K562 (cell line): Measurements from ENCODE around the gene ANKMY1. TPM values are rescaled to one million over a fixed set of nuclear protein-coding genes. Genes with fewer than 3 reads are reported as not detected.
A peak's percentile ranks its signal among the peaks of the same experiment; 100 is the strongest.

ENCODE experiments used
- ATF2 ChIP-seq: sonication (generic); formaldehyde crosslinking; IDR thresholded peaks from 2 replicates; pipeline ENCODE4 v1.8.1; 2022; ENCODE audit warnings: missing genetic modification reagents
- HNRNPLL ChIP-seq: fragments of 200-400 bp; formaldehyde crosslinking; IDR thresholded peaks from 2 replicates; pipeline ENCODE4 v1.6.1; 2017; ENCODE audit warnings: low read length, low read depth, mild to moderate bottlenecking; ENCODE audit not compliant: poor library complexity, severe bottlenecking
- KAT8 ChIP-seq: fragments of 450-650 bp; IDR thresholded peaks from 2 replicates; pipeline ENCODE4 v1.6.1; 2016; ENCODE audit warnings: low read depth, mild to moderate bottlenecking
- KDM5B ChIP-seq: fragments of 200-600 bp; sonication (generic); IDR thresholded peaks from 2 replicates; pipeline ENCODE4 v1.6.1; 2012; ENCODE audit warnings: low read depth, mild to moderate bottlenecking, moderate library complexity, low read length, control low read depth, inconsistent platforms; ENCODE audit not compliant: insufficient replicate concordance
- MED1 ChIP-seq: sonication (generic); formaldehyde crosslinking; IDR thresholded peaks from 2 replicates; pipeline ENCODE4 v1.8.1; 2023; ENCODE audit warnings: missing genetic modification reagents, borderline replicate concordance
- NELFE ChIP-seq: IDR thresholded peaks from 2 replicates; pipeline ENCODE4 v1.6.1; 2011; ENCODE audit warnings: mild to moderate bottlenecking; ENCODE audit not compliant: insufficient read depth, insufficient read length
- NEUROD1 ChIP-seq: fragments of 150-350 bp; IDR thresholded peaks from 2 replicates; pipeline ENCODE4 v1.6.1; 2014; ENCODE audit warnings: borderline replicate concordance, low read length, low read depth; ENCODE audit not compliant: partially characterized antibody
- RB1 ChIP-seq: fragments of 450-650 bp; IDR thresholded peaks from 2 replicates; pipeline ENCODE4 v1.6.1; 2017; ENCODE audit warnings: low read depth, mild to moderate bottlenecking
- TBL1XR1 ChIP-seq, 2 experiments: IDR thresholded peaks; 2 replicates each; pipeline ENCODE4 v1.6.1; 2012; ENCODE audit warnings: improper control_type of control experiment in 2 of 2, low read length in 2 of 2, mild to moderate bottlenecking in 1 of 2
- TCF7L2 ChIP-seq: fragments of 150-350 bp; IDR thresholded peaks from 2 replicates; pipeline ENCODE4 v1.6.1; 2016; ENCODE audit warnings: low read depth, mild to moderate bottlenecking, low read length, moderate library complexity
- THRB ChIP-seq: fragments of 450-650 bp; formaldehyde crosslinking; conservative IDR thresholded peaks from 2 replicates; pipeline ENCODE4 v1.4.0; 2022; ENCODE audit warnings: mild to moderate bottlenecking, missing genetic modification characterization
- YBX1 ChIP-seq: fragments of 450-650 bp; IDR thresholded peaks from 2 replicates; pipeline ENCODE4 v1.7.1; 2016; ENCODE audit warnings: mild to moderate bottlenecking
- YY1 ChIP-seq, 3 experiments: IDR thresholded peaks; 2 replicates each; pipeline ENCODE4 v1.6.1; 2011; ENCODE audit warnings: low read length in 2 of 3, mild to moderate bottlenecking in 2 of 3, moderate library complexity in 2 of 3, borderline replicate concordance in 1 of 3, control low read depth in 1 of 3, low read depth in 1 of 3; ENCODE audit not compliant: insufficient read depth in 3 of 3, insufficient replicate concordance in 2 of 3, control insufficient read depth in 1 of 3, insufficient read length in 1 of 3; ENCODE audit errors: extremely low read depth in 1 of 3
- ZHX1 ChIP-seq: fragments of 150-350 bp; conservative IDR thresholded peaks from 2 replicates; pipeline ENCODE4 v1.6.1; 2014; ENCODE audit warnings: low read length
- ZNF12 ChIP-seq: sonication (generic); formaldehyde crosslinking; IDR thresholded peaks from 2 replicates; pipeline ENCODE4 v1.4.0; 2020; ENCODE audit warnings: mild to moderate bottlenecking, missing genetic modification reagents
- ZNF232 ChIP-seq: sonication (generic); formaldehyde crosslinking; IDR thresholded peaks from 2 replicates; pipeline ENCODE4 v1.8.0; 2022; ENCODE audit warnings: mild to moderate bottlenecking, missing genetic modification reagents
- ZNF41 ChIP-seq: fragments of 250-450 bp; sonication (Bioruptor Pico); conservative IDR thresholded peaks from 2 replicates; pipeline ENCODE4 v1.4.0; 2020; ENCODE audit warnings: mild to moderate bottlenecking
- ZNF431 ChIP-seq: sonication (generic); formaldehyde crosslinking; IDR thresholded peaks from 2 replicates; pipeline ENCODE4 v1.8.0; 2022; ENCODE audit warnings: mild to moderate bottlenecking, missing genetic modification reagents
- ZNF668 ChIP-seq: fragments of 250-450 bp; sonication (Bioruptor Pico); IDR thresholded peaks from 2 replicates; pipeline ENCODE4 v1.8.0; 2022; ENCODE audit warnings: mild to moderate bottlenecking, inconsistent platforms
- ZNF717 ChIP-seq: fragments of 250-450 bp; sonication (Bioruptor Pico); IDR thresholded peaks from 2 replicates; pipeline ENCODE4 v1.5.0; 2021
- polyA plus RNA-seq, 8 experiments: library from polyadenylated mRNA; depleted of rRNA in 4 of 8; stranded (reverse) in 5 of 8; unstranded in 3 of 8; fragments of >200 nt; fragmentation: Nextera tagmentation in 2 of 8; fragmentation: Illumina TruSeq in 1 of 8; extraction: Ambion mirVana in 2 of 8; extraction: Trizol in 1 of 8; gene quantifications; 2 replicates each; pipeline versions ENCODE4 v1.2.1 to v1.2.3, GENCODE V29; 2011 to 2014; ENCODE audit warnings: inconsistent platforms in 1 of 8, missing spikeins in 1 of 8
- total RNA-seq, 7 experiments: library from RNA; depleted of rRNA in 6 of 7; stranded (reverse); fragments of >200 nt in 6 of 7; fragmentation: Illumina TruSeq in 2 of 7; extraction: Trizol in 2 of 7; gene quantifications; 2 replicates each; pipeline versions ENCODE4 v1.2.1 to v1.2.3, GENCODE V29; 2011 to 2021; ENCODE audit warnings: low replicate concordance in 1 of 7

ANKMY1 gene
- total and polyA plus RNA-seq, 9 of the 15 experiments (the other 6 are each of a cell fraction or from before 2014, with no cell fraction given) = 0.75 to 15.1 (median 11.7) TPM

- TF ChIP-seq KAT8 (no peak), MED1 (CRISPR knock-in tag) (no peak), ZNF431 (CRISPR knock-in tag) (no peak), ZHX1 (no peak), TCF7L2 (no peak), KDM5B (peak; percentile 50), NELFE (no peak), YBX1 (no peak), ZNF668 (CRISPR knock-in tag) (no peak), TBL1XR1 (IDR thresholded peaks at IDR 0.05; ENCODE audit: low read length in 2 of 2) (peak in 1 of 2 experiments; percentile 66; a peak in 1 of 4 replicates), ZNF41 (CRISPR knock-in tag) (no peak), ZNF232 (no peak), ATF2 (CRISPR knock-in tag) (no peak), ZNF717 (CRISPR knock-in tag) (no peak), HNRNPLL (no peak), ZNF12 (CRISPR knock-in tag) (no peak), YY1 (IDR thresholded peaks at IDR 0.05; ENCODE audit: borderline replicate concordance in 1 of 3, control insufficient read depth in 1 of 3, extremely low read depth in 1 of 3, insufficient read depth in 3 of 3, insufficient read length in 1 of 3, insufficient replicate concordance in 2 of 3, low read depth in 1 of 3, low read length in 2 of 3) (peak in 1 of 3 experiments; percentile 22), RB1 (no peak), THRB (CRISPR knock-in tag) (no peak), NEUROD1 (peak; percentile 66)
These were observed 7.8 kb upstream of the ANKMY1 start (continued) for GRCh38 chr2:240565333-240566202.
